Cardiac muscle cell (in vitro differentiated cells and primary cell): Measurements from ENCODE around the gene MAFF. TPM values are rescaled to one million over a fixed set of nuclear protein-coding genes. Genes with fewer than 3 reads are reported as not detected.

Source experiments
- DNase-seq, 2 donors: peaks; one replicate each; pipeline versions ENCODE4 v3.0.0 to v3.0.0-alpha.2; 2010 to 2017; ENCODE audit warnings: low read depth in 1 of 2, low spot score in 1 of 2
- H3K27ac ChIP-seq: fragments of 200-600 bp; sonication (generic); 2 replicates; pipeline ENCODE4 v1.5.1; 2016
- H3K27me3 ChIP-seq: fragments of 200-600 bp; sonication (generic); 2 replicates; pipeline ENCODE4 v1.6.0; 2016; ENCODE audit warnings: control low read depth
- H3K36me3 ChIP-seq: fragments of 200-600 bp; sonication (generic); 2 replicates; pipeline ENCODE4 v1.5.1; 2016; ENCODE audit warnings: control low read depth
- H3K4me1 ChIP-seq: fragments of 200-600 bp; sonication (generic); 2 replicates; pipeline ENCODE4 v1.8.1; 2017; ENCODE audit warnings: low read depth, mild to moderate bottlenecking, mixed run types
- H3K4me3 ChIP-seq: fragments of 200-600 bp; sonication (generic); 2 replicates; pipeline ENCODE4 v1.5.1; 2016; ENCODE audit warnings: mild to moderate bottlenecking
- H3K9me3 ChIP-seq: fragments of 200-600 bp; sonication (generic); 2 replicates; pipeline ENCODE4 v1.5.1; 2017; ENCODE audit warnings: low read depth, mild to moderate bottlenecking, control low read depth
- CTCF ChIP-seq: IDR thresholded peaks from 2 replicates; pipeline ENCODE4 v1.5.1; 2012; ENCODE audit warnings: low read depth, mild to moderate bottlenecking, low read length
- polyA plus RNA-seq: library from polyadenylated mRNA; unstranded; fragments of >200 nt; fragmentation: Nextera tagmentation; extraction: Ambion mirVana; gene quantifications from 2 replicates; pipeline ENCODE4 v1.2.1, GENCODE V29; 2016
- total RNA-seq: library from RNA; depleted of rRNA; stranded (reverse); fragments of >200 nt; gene quantifications from 2 replicates; pipeline ENCODE4 v1.2.3, GENCODE V29; 2016

MAFF gene
- total and polyA plus RNA-seq, 2 experiments from 2014 or later = 4.1 to 4.3 TPM

- Histone ChIP-seq H3K9me3 (no peaks in the 10 kb centered on the region), H3K27ac (no peak overlapping the region), H3K27me3 (peaks cover 11% of the 10 kb centered on the region), H3K4me1 (no peaks in the 10 kb centered on the region), H3K4me3 (no peak overlapping the region), H3K36me3 (no peaks in the 10 kb centered on the region)
- no peak for TF ChIP-seq CTCF
- DNase-seq = no peak
Observed at GRCh38 chr22:38208551-38208968, 6.8 kb downstream of the MAFF start.

- H3K27ac ChIP-seq = no peak overlapping the region
Observed at GRCh38 chr22:38211556-38211955, 9.8 kb downstream of the MAFF start.

GRCh38 chr22:38212442-38212841, 10.6 kb downstream of the MAFF start:
- TF ChIP-seq CTCF = no peak
- H3K27ac ChIP-seq = no peak overlapping the region
- no peak for DNase-seq
- no peaks in the 10 kb centered on the region for H3K9me3 ChIP-seq
- H3K36me3 ChIP-seq = no peaks in the 10 kb centered on the region
- H3K27me3 ChIP-seq = peaks cover 14% of the 10 kb centered on the region
- H3K4me1 ChIP-seq = peaks cover 4% of the 10 kb centered on the region
- no peak overlapping the region for H3K4me3 ChIP-seq

More at GRCh38 chr22:38211556-38211955, 9.8 kb downstream of the MAFF start:
- DNase-seq = no peak
- Histone ChIP-seq H3K4me3 (no peak overlapping the region), H3K9me3 (no peaks in the 10 kb centered on the region), H3K27me3 (peaks cover 14% of the 10 kb centered on the region), H3K36me3 (no peaks in the 10 kb centered on the region), H3K4me1 (peaks cover 4% of the 10 kb centered on the region)
- TF ChIP-seq CTCF = no peak

GRCh38 chr22:38213319-38213989, 11.7 kb downstream of the MAFF start:
- DNase-seq = no peak
- Histone ChIP-seq H3K36me3 (no peaks in the 10 kb centered on the region), H3K4me3 (no peak overlapping the region), H3K27me3 (peaks cover 14% of the 10 kb centered on the region), H3K4me1 (peaks cover 4% of the 10 kb centered on the region), H3K9me3 (no peaks in the 10 kb centered on the region), H3K27ac (no peak overlapping the region)
- no peak for TF ChIP-seq CTCF

GRCh38 chr22:38213990-38214301, 12.2 kb downstream of the MAFF start:
- no peaks in the 10 kb centered on the region for H3K9me3 ChIP-seq

More at GRCh38 chr22:38213990-38214301, 12.2 kb downstream of the MAFF start:
- H3K27ac ChIP-seq = no peak overlapping the region
- DNase-seq = no peak
- peaks cover 14% of the 10 kb centered on the region for H3K27me3 ChIP-seq
- TF ChIP-seq CTCF = no peak
- H3K4me3 ChIP-seq = peak overlapping the region; percentile 34
- H3K4me1 ChIP-seq = peaks cover 7% of the 10 kb centered on the region
- no peaks in the 10 kb centered on the region for H3K36me3 ChIP-seq
